HG03045 (cell line): ENCODE data around the gene ZNF281.
"Not testable (repeated sequence)": the region's sequence is repeated elsewhere in the genome, so short reads cannot be mapped to it uniquely, and the experiment has no call there.

Source experiments
- ATAC-seq: cut with Tn5 transposase; IDR thresholded peaks from one replicate; pipeline ENCODE4 v1.9.1; 2021; ENCODE audit warnings: mild to moderate bottlenecking, moderate library complexity; ENCODE audit not compliant: unreplicated experiment

ZNF281 gene

GRCh38 chr1:200366577-200367253 lies 43.1 kb downstream of the ZNF281 start:
- ATAC-seq: no peak

- ATAC-seq: no peak
Measured at GRCh38 chr1:200365897-200366426, 43.9 kb downstream of the ZNF281 start.

- no peak for ATAC-seq
Measured at GRCh38 chr1:200364831-200365230, 45.0 kb downstream of the ZNF281 start.

DNA sequence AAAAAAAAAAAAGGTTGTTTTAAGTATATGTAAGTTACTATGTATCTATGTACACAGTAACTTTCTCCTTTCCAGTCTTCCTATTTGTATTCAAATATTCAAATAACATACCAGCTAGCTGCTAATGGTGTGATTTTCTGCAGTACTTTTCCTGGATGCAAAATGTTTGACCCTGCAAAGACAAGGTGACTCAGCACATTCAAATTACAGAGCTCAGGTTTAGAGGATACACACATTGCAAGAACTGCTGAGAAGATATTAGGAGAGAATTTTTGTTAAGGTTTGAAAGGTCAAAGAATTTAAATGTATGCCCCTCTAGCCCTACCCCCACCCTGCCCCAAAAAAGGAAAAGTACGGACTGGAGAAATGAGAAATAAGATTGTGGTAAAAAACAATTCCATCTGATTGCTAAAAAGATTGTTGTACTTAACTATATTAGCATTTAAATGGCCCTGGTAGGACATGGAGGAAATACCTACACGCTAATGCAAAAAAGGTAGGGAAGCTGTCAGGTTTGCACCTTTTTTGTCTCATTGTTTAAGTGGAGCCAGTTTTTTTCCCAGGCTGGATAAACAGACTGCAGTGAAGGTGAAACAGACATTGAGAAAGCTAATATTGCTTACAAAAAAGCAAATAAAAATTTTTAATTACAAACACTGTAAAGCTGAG lies 45.6 kb downstream of the ZNF281 start:
- ATAC-seq: no peak

GRCh38 chr1:200363264-200363933 lies 46.4 kb downstream of the ZNF281 start:
- ATAC-seq: no peak

- ATAC-seq: no peak
Measured at GRCh38 chr1:200362421-200362820, 47.4 kb downstream of the ZNF281 start.

GRCh38 chr1:200359610-200360163 lies 50.1 kb downstream of the ZNF281 start:
- ATAC-seq: no peak

- ATAC-seq: not testable (repeated sequence)
Measured at GRCh38 chr1:200357925-200358324, 51.9 kb downstream of the ZNF281 start.

DNA sequence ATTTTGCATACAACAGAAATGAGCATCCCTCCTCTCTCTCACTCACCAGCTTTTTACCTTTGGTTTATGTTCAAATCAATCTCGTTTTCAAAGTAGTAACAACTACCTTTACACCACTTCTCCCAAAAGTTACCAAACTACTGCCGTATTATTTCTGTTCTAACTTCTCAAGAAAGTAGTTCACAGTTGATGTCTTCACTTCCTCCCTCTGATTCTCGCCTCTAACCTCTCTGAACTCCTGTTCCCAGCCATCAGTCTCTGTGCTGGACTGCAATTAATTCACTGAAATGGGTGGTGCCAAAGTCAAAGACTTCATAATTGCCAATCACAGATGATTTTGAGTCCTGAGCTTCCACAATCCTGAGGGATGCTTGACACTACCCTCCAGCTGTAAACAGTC lies 54.0 kb downstream of the ZNF281 start:
- ATAC-seq: no peak
